HepG2 (cell line): ENCODE data around the gene B4GALT2. TPM values are rescaled to one million over a fixed set of nuclear protein-coding genes. Genes with fewer than 3 reads are reported as not detected.

Experiments used
- CHCHD3 ChIP-seq: sonication (generic); formaldehyde crosslinking; IDR thresholded peaks from 2 replicates; pipeline ENCODE4 v1.8.0; 2022; ENCODE audit warnings: mild to moderate bottlenecking, missing genetic modification reagents, moderate library complexity
- CREM ChIP-seq, 2 experiments: sonication (generic) in 1 of 2; formaldehyde crosslinking in 1 of 2; IDR thresholded peaks; 2 replicates each; pipeline versions ENCODE4 v1.4.0 to v1.6.1; 2016 to 2020; ENCODE audit warnings: antibody characterized with exemption in 1 of 2, mild to moderate bottlenecking in 1 of 2, missing genetic modification reagents in 1 of 2
- GATAD1 ChIP-seq: IDR thresholded peaks from 2 replicates; pipeline ENCODE4 v1.6.1; 2016; ENCODE audit warnings: missing genetic modification reagents, missing compliant biosample characterization
- GFI1 ChIP-seq: sonication (generic); formaldehyde crosslinking; IDR thresholded peaks from 2 replicates; pipeline ENCODE4 v1.5.0; 2020; ENCODE audit warnings: missing genetic modification reagents, mild to moderate bottlenecking, borderline replicate concordance
- GTF3A ChIP-seq: sonication (generic); formaldehyde crosslinking; conservative IDR thresholded peaks from 2 replicates; pipeline ENCODE4 v1.4.0; 2020; ENCODE audit warnings: mild to moderate bottlenecking, missing genetic modification reagents
- HMG20B ChIP-seq: conservative IDR thresholded peaks from 2 replicates; pipeline ENCODE4 v1.6.1; 2016; ENCODE audit warnings: missing genetic modification reagents, missing compliant biosample characterization
- IKZF1 ChIP-seq: fragments of 450-650 bp; IDR thresholded peaks from 2 replicates; pipeline ENCODE4 v1.7.1; 2016
- KLF16 ChIP-seq, 2 experiments: sonication (generic) in 1 of 2; formaldehyde crosslinking in 1 of 2; IDR thresholded peaks; 2 replicates each; pipeline versions ENCODE4 v1.6.1 to v1.8.0; 2016 to 2023; ENCODE audit warnings: missing genetic modification reagents in 2 of 2, missing compliant biosample characterization in 1 of 2
- MIER2 ChIP-seq: IDR thresholded peaks from 2 replicates; pipeline ENCODE4 v1.6.1; 2016; ENCODE audit warnings: missing biosample characterization, missing genetic modification reagents
- RFX1 ChIP-seq: fragments of 450-650 bp; IDR thresholded peaks from 2 replicates; pipeline ENCODE4 v1.6.1; 2017
- SCMH1 ChIP-seq: sonication (generic); formaldehyde crosslinking; IDR thresholded peaks from 2 replicates; pipeline ENCODE4 v1.9.0; 2021; ENCODE audit warnings: missing genetic modification reagents, mild to moderate bottlenecking, borderline replicate concordance
- TP53 ChIP-seq: sonication (generic); formaldehyde crosslinking; conservative IDR thresholded peaks from 2 replicates; pipeline ENCODE4 v1.4.0; 2020; ENCODE audit warnings: missing genetic modification reagents
- ZFP90 ChIP-seq: sonication (generic); formaldehyde crosslinking; IDR thresholded peaks from 2 replicates; pipeline ENCODE4 v1.8.0; 2022; ENCODE audit warnings: missing genetic modification reagents, mild to moderate bottlenecking, inconsistent platforms, borderline replicate concordance
- ZNF180 ChIP-seq: sonication (generic); formaldehyde crosslinking; IDR thresholded peaks from 2 replicates; pipeline ENCODE4 v1.4.0; 2020; ENCODE audit warnings: low read depth, missing genetic modification reagents, borderline replicate concordance
- ZNF230 ChIP-seq: sonication (generic); formaldehyde crosslinking; IDR thresholded peaks from 2 replicates; pipeline ENCODE4 v1.4.0; 2020; ENCODE audit warnings: mild to moderate bottlenecking, missing genetic modification reagents
- ZNF367 ChIP-seq: sonication (generic); formaldehyde crosslinking; IDR thresholded peaks from 2 replicates; pipeline ENCODE4 v1.4.0; 2020; ENCODE audit warnings: missing genetic modification reagents, borderline replicate concordance
- ZNF510 ChIP-seq: sonication (generic); formaldehyde crosslinking; IDR thresholded peaks from 2 replicates; pipeline ENCODE4 v1.4.0; 2020; ENCODE audit warnings: low read depth, mild to moderate bottlenecking, missing genetic modification reagents
- ZNF749 ChIP-seq: sonication (generic); formaldehyde crosslinking; IDR thresholded peaks from 2 replicates; pipeline ENCODE4 v1.8.0; 2022; ENCODE audit warnings: mild to moderate bottlenecking, missing genetic modification reagents, moderate library complexity, borderline replicate concordance
- polyA plus RNA-seq, 8 experiments: library from polyadenylated mRNA; depleted of rRNA in 3 of 8; stranded (reverse) in 7 of 8; unstranded in 1 of 8; fragments of >200 nt; fragmentation: Illumina TruSeq in 4 of 8; extraction: Trizol in 4 of 8; gene quantifications; 2 replicates each; pipeline versions ENCODE4 v1.2.1 to v1.2.3, GENCODE V29; 2011 to 2016; ENCODE audit warnings: low read depth in 4 of 8, missing spikeins in 1 of 8, mixed read lengths in 1 of 8; ENCODE audit not compliant: insufficient read depth in 1 of 8
- total RNA-seq, 5 experiments: library from RNA; depleted of rRNA; stranded (reverse); fragments of >200 nt; fragmentation: Illumina TruSeq; extraction: Trizol; gene quantifications; 2 replicates each; pipeline ENCODE4 v1.2.3, GENCODE V29; 2016; ENCODE audit warnings: low read depth in 1 of 5
- TF ChIP-seq, protein P1 (sequence below), 2 experiments: fragments of 450-650 bp in 1 of 2; sonication (generic) in 1 of 2; formaldehyde crosslinking; IDR thresholded peaks; 2 replicates each; pipeline versions ENCODE4 v1.5.0 to v1.8.0; 2020 to 2022; ENCODE audit warnings: mild to moderate bottlenecking in 1 of 2, missing genetic modification reagents in 1 of 2
- TF ChIP-seq, protein P2 (sequence below), 2 experiments: sonication (generic) in 1 of 2; formaldehyde crosslinking in 1 of 2; IDR thresholded peaks; 2 replicates each; pipeline versions ENCODE4 v1.5.1 to v1.6.1; 2011 to 2020; ENCODE audit warnings: borderline replicate concordance in 1 of 2, low read depth in 1 of 2, low read length in 1 of 2, mild to moderate bottlenecking in 1 of 2, missing genetic modification reagents in 1 of 2, moderate library complexity in 1 of 2
- TF ChIP-seq, protein P3 (sequence below): sonication (generic); formaldehyde crosslinking; IDR thresholded peaks from 2 replicates; pipeline ENCODE4 v1.8.1; 2023; ENCODE audit warnings: mild to moderate bottlenecking, inconsistent platforms, moderate library complexity, missing genetic modification reagents, borderline replicate concordance
- TF ChIP-seq, protein P4 (sequence below): sonication (generic); formaldehyde crosslinking; conservative IDR thresholded peaks from 2 replicates; pipeline ENCODE4 v1.4.0; 2020; ENCODE audit warnings: mild to moderate bottlenecking, missing genetic modification reagents, moderate library complexity

Gene B4GALT2
- total and polyA plus RNA-seq, 2 of the 13 experiments (the other 11 are each of a cell fraction or from before 2014, with no cell fraction given): 41.9 to 78.0 TPM

DNA sequence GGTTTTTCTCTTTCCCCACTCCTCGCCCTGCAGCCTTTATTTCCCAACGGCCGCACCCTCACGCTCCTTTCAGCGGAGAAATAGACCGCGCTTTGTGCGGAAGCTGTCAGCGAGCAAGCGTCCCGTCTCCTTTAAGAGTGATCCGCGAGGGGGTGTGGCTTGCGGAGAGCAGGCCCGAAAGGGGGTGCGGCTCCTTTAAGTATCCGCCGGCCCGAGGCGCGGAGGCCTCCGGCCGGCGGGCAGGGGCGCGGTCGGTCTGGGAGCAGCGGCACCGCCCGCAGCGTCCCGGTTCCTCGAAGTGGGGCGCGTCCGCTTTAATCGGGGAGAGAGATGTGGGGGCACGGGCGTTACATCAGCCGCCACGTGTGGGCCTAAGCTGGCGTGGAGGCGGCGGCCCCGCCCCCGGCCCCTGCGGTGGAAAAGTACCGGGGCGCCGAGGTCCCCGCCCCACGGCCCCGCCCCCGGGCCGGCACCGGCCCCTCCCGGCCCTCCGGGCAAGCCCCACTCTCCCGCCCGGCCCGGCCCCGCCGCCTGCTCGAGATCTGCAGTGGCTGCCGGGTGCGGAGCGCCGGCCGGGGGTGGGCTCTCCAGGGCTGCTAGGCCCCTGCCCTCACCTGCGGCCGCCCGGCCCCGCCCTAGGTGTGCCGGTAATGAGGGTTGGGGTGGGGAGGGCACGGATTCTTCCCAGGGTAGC, 51.0 kb downstream of the B4GALT2 start (continued):
- TF ChIP-seq, protein P1, sequence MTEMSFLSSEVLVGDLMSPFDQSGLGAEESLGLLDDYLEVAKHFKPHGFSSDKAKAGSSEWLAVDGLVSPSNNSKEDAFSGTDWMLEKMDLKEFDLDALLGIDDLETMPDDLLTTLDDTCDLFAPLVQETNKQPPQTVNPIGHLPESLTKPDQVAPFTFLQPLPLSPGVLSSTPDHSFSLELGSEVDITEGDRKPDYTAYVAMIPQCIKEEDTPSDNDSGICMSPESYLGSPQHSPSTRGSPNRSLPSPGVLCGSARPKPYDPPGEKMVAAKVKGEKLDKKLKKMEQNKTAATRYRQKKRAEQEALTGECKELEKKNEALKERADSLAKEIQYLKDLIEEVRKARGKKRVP (CRISPR knock-in tag; IDR thresholded peaks at IDR 0.05): peak; percentile 72 to 99; a peak in 3 of 4 replicates
- TF ChIP-seq ZNF230 (CRISPR knock-in tag) (no peak), ZNF367 (CRISPR knock-in tag) (no peak), ZNF180 (CRISPR knock-in tag) (no peak), CREM (IDR thresholded peaks at IDR 0.05) (no peak), CREM (CRISPR knock-in tag; IDR thresholded peaks at IDR 0.05) (no peak), KLF16 (CRISPR knock-in tag; IDR thresholded peaks at IDR 0.05) (peak in 1 of 2 experiments; percentile 74; a peak in 1 of 4 replicates), ZFP90 (CRISPR knock-in tag) (no peak), GTF3A (CRISPR knock-in tag) (no peak), GATAD1 (no peak; the same call in 1 of the 2 replicates), ZNF749 (CRISPR knock-in tag) (no peak), SCMH1 (no peak), ZNF510 (CRISPR knock-in tag) (peak; percentile 33; the same call in 1 of the 2 replicates), MIER2 (CRISPR knock-in tag) (no peak), HMG20B (CRISPR knock-in tag) (no peak), IKZF1 (no peak), CHCHD3 (no peak), GFI1 (CRISPR knock-in tag) (no peak), RFX1 (no peak), TP53 (CRISPR knock-in tag) (no peak)
- TF ChIP-seq, protein P2, sequence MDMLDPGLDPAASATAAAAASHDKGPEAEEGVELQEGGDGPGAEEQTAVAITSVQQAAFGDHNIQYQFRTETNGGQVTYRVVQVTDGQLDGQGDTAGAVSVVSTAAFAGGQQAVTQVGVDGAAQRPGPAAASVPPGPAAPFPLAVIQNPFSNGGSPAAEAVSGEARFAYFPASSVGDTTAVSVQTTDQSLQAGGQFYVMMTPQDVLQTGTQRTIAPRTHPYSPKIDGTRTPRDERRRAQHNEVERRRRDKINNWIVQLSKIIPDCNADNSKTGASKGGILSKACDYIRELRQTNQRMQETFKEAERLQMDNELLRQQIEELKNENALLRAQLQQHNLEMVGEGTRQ (IDR thresholded peaks at IDR 0.05; ENCODE audit: low read depth, low read length): no peak
- TF ChIP-seq, protein P2 (CRISPR knock-in tag; IDR thresholded peaks at IDR 0.05; ENCODE audit: borderline replicate concordance): no peak
- TF ChIP-seq, protein P3, sequence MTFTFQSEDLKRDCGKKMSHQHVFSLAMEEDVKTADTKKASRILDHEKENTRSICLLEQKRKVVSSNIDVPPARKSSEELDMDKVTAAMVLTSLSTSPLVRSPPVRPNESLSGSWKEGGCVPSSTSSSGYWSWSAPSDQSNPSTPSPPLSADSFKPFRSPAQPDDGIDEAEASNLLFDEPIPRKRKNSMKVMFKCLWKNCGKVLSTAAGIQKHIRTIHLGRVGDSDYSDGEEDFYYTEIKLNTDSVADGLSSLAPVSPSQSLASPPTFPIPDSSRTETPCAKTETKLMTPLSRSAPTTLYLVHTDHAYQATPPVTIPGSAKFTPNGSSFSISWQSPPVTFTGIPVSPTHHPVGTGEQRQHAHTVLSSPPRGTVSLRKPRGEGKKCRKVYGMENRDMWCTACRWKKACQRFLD: no peak
- TF ChIP-seq, protein P4, sequence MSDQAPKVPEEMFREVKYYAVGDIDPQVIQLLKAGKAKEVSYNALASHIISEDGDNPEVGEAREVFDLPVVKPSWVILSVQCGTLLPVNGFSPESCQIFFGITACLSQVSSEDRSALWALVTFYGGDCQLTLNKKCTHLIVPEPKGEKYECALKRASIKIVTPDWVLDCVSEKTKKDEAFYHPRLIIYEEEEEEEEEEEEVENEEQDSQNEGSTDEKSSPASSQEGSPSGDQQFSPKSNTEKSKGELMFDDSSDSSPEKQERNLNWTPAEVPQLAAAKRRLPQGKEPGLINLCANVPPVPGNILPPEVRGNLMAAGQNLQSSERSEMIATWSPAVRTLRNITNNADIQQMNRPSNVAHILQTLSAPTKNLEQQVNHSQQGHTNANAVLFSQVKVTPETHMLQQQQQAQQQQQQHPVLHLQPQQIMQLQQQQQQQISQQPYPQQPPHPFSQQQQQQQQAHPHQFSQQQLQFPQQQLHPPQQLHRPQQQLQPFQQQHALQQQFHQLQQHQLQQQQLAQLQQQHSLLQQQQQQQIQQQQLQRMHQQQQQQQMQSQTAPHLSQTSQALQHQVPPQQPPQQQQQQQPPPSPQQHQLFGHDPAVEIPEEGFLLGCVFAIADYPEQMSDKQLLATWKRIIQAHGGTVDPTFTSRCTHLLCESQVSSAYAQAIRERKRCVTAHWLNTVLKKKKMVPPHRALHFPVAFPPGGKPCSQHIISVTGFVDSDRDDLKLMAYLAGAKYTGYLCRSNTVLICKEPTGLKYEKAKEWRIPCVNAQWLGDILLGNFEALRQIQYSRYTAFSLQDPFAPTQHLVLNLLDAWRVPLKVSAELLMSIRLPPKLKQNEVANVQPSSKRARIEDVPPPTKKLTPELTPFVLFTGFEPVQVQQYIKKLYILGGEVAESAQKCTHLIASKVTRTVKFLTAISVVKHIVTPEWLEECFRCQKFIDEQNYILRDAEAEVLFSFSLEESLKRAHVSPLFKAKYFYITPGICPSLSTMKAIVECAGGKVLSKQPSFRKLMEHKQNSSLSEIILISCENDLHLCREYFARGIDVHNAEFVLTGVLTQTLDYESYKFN (CRISPR knock-in tag): 0 out of 2 replicates have a peak, but pooled peaks have one; percentile 35
